H1 (cell line): ENCODE data around the gene GPR65. TPM values are rescaled to one million over a fixed set of nuclear protein-coding genes. Genes with fewer than 3 reads are reported as not detected.

Experiments used
- CTCF ChIA-PET: fragments of 300-600 bp; sonication (Branson Sonifier 250); formaldehyde crosslinking; loops from one replicate; lab custom pipeline; 2021; ENCODE audit not compliant: partially characterized antibody; lab: Charles Lee
- POLR2A ChIA-PET: fragments of 300-600 bp; sonication (Branson Sonifier 250); formaldehyde crosslinking; loops from one replicate; lab custom pipeline; 2021; ENCODE audit warnings: inconsistent platforms; ENCODE audit not compliant: partially characterized antibody; lab: Charles Lee
- DNase-seq, 2 experiments: peaks; one replicate each; pipeline versions ENCODE4 v3.0.0 to v3.0.0-alpha.2; 2010 to 2022; ENCODE audit warnings: low spot score in 2 of 2, low read depth in 1 of 2, mixed read lengths in 1 of 2
- FAIRE-seq: peaks from 2 replicates; lab custom pipeline; 2011; peaks lifted over from hg19 to GRCh38; lab: Jason Lieb, UNC
- H2AFZ ChIP-seq: 2 replicates; pipeline ENCODE4 v1.8.1; 2012; ENCODE audit warnings: low read length, inconsistent platforms
- H2AK5ac ChIP-seq: 2 replicates; pipeline ENCODE4 v1.6.1; 2013; ENCODE audit warnings: low read depth, low read length
- H2BK120ac ChIP-seq: replicated peaks from 2 replicates; pipeline ENCODE3; 2013; ENCODE audit warnings: low read depth, low read length, inconsistent platforms
- H2BK12ac ChIP-seq: 2 replicates; pipeline ENCODE4 v1.6.1; 2013; ENCODE audit warnings: low read depth, low read length
- H2BK15ac ChIP-seq: 2 replicates; pipeline ENCODE4 v1.6.1; 2013; ENCODE audit warnings: low read length
- H2BK20ac ChIP-seq: 2 replicates; pipeline ENCODE4 v1.6.1; 2013; ENCODE audit warnings: low read length
- H2BK5ac ChIP-seq: 2 replicates; pipeline ENCODE4 v1.6.1; 2013; ENCODE audit warnings: low read depth, low read length
- H3K14ac ChIP-seq: 2 replicates; pipeline ENCODE4 v1.6.1; 2013; ENCODE audit warnings: inconsistent platforms; ENCODE audit not compliant: insufficient read length
- H3K18ac ChIP-seq: 2 replicates; pipeline ENCODE4 v1.6.1; 2013; ENCODE audit warnings: low read length; ENCODE audit errors: extremely low read depth
- H3K23ac ChIP-seq: 2 replicates; pipeline ENCODE4 v1.6.1; 2013; ENCODE audit warnings: inconsistent platforms; ENCODE audit not compliant: insufficient read length
- H3K23me2 ChIP-seq: 2 replicates; pipeline ENCODE4 v1.6.1; 2013; ENCODE audit warnings: low read depth, low read length
- H3K27ac ChIP-seq: 2 replicates; pipeline ENCODE4 v1.6.1; 2011; ENCODE audit warnings: low read depth, low read length, inconsistent platforms
- H3K27me3 ChIP-seq, 4 experiments: replicated peaks in 1 of 4; 1 replicate in 1 of 4; 2 replicates in 3 of 4; pipeline versions ENCODE4 v1.6.1 to v1.8.1; 2011 to 2013; ENCODE audit warnings: low read length in 3 of 4, mild to moderate bottlenecking in 3 of 4, inconsistent platforms in 2 of 4, mixed read lengths in 2 of 4, moderate library complexity in 1 of 4; ENCODE audit not compliant: control insufficient read depth in 3 of 4, insufficient read depth in 3 of 4; ENCODE audit errors: extremely low read depth in 1 of 4
- H3K36me3 ChIP-seq, 4 experiments: 2 replicates each; pipeline versions ENCODE4 v1.6.1 to v1.8.1; 2011 to 2013; ENCODE audit warnings: mild to moderate bottlenecking in 4 of 4, low read length in 3 of 4, moderate library complexity in 2 of 4, control low read depth in 1 of 4, inconsistent platforms in 1 of 4; ENCODE audit not compliant: insufficient read depth in 4 of 4, control insufficient read depth in 2 of 4
- H3K4ac ChIP-seq: replicated peaks from 2 replicates; pipeline ENCODE3; 2013; ENCODE audit warnings: low read length, low read depth, mixed read lengths, inconsistent platforms; ENCODE audit not compliant: insufficient read length
- H3K4me1 ChIP-seq, 4 experiments: replicated peaks in 1 of 4; 1 replicate in 1 of 4; 2 replicates in 3 of 4; pipeline versions ENCODE4 v1.6.1 to v1.8.1; 2011 to 2013; ENCODE audit warnings: low read length in 3 of 4, inconsistent platforms in 2 of 4, mixed read lengths in 1 of 4; ENCODE audit not compliant: insufficient read depth in 4 of 4, control insufficient read depth in 3 of 4
- H3K4me2 ChIP-seq, 2 experiments: 2 replicates each; pipeline versions ENCODE4 v1.6.1 to v1.8.1; 2011 to 2013; ENCODE audit warnings: low read depth in 2 of 2, low read length in 2 of 2, control low read depth in 1 of 2, inconsistent platforms in 1 of 2, mild to moderate bottlenecking in 1 of 2; ENCODE audit not compliant: insufficient read depth in 1 of 2
- H3K4me3 ChIP-seq, 4 experiments: fragments of 200-600, 300-600 bp in 1 of 4; sonication (generic), shearing (Covaris generic), sonication (Bioruptor Twin) in 1 of 4; 2 replicates each; pipeline versions ENCODE4 v1.5.1 to v1.8.1; 2011 to 2016; ENCODE audit warnings: low read length in 4 of 4, low read depth in 3 of 4, control low read depth in 2 of 4, inconsistent platforms in 2 of 4, mild to moderate bottlenecking in 2 of 4, mixed read lengths in 1 of 4, moderate library complexity in 1 of 4; ENCODE audit not compliant: insufficient read depth in 2 of 4; ENCODE audit errors: extremely low read depth in 1 of 4
- H3K56ac ChIP-seq: replicated peaks from 2 replicates; pipeline ENCODE3; 2013; ENCODE audit warnings: low read depth, mild to moderate bottlenecking, mixed read lengths, low read length, inconsistent platforms; ENCODE audit not compliant: insufficient read length
- H3K79me1 ChIP-seq: 2 replicates; pipeline ENCODE4 v1.6.1; 2013; ENCODE audit warnings: low read depth, low read length, control low read depth
- H3K79me2 ChIP-seq, 2 experiments: 2 replicates each; pipeline versions ENCODE4 v1.6.1 to v1.8.1; 2012 to 2013; ENCODE audit warnings: low read length in 2 of 2, mild to moderate bottlenecking in 2 of 2, inconsistent platforms in 1 of 2; ENCODE audit not compliant: insufficient read depth in 2 of 2, control insufficient read depth in 1 of 2
- H3K9ac ChIP-seq, 4 experiments: replicated peaks in 1 of 4; 1 replicate in 1 of 4; 2 replicates in 3 of 4; pipeline versions ENCODE4 v1.6.1 to v1.8.1; 2011 to 2013; ENCODE audit warnings: low read depth in 3 of 4, low read length in 3 of 4, control low read depth in 2 of 4, mild to moderate bottlenecking in 2 of 4, moderate library complexity in 2 of 4, inconsistent platforms in 1 of 4; ENCODE audit errors: extremely low read depth in 1 of 4
- H3K9me3 ChIP-seq, 2 experiments: 2 replicates each; pipeline versions ENCODE4 v1.6.1 to v1.8.1; 2012 to 2013; ENCODE audit warnings: mild to moderate bottlenecking in 2 of 2, moderate library complexity in 2 of 2, control low read depth in 1 of 2, inconsistent platforms in 1 of 2, low read depth in 1 of 2, low read length in 1 of 2, mixed read lengths in 1 of 2; ENCODE audit not compliant: insufficient read depth in 2 of 2
- H4K20me1 ChIP-seq, 2 experiments: replicated peaks in 1 of 2; 2 replicates each; pipeline versions ENCODE3 to v1.8.1; 2011 to 2013; ENCODE audit warnings: inconsistent platforms in 2 of 2, low read length in 2 of 2, mild to moderate bottlenecking in 1 of 2; ENCODE audit not compliant: insufficient read depth in 2 of 2, control insufficient read depth in 1 of 2
- H4K5ac ChIP-seq: 2 replicates; pipeline ENCODE4 v1.6.1; 2013; ENCODE audit warnings: low read length, low read depth, mixed read lengths, inconsistent platforms; ENCODE audit not compliant: insufficient read length
- H4K8ac ChIP-seq: 2 replicates; pipeline ENCODE4 v1.8.0; 2013; ENCODE audit warnings: mild to moderate bottlenecking, moderate library complexity, low read length, inconsistent platforms; ENCODE audit not compliant: insufficient read depth; ENCODE audit errors: extremely low read depth
- H4K91ac ChIP-seq: replicated peaks from 2 replicates; pipeline ENCODE3; 2013; ENCODE audit warnings: low read length, mixed read lengths, inconsistent platforms; ENCODE audit not compliant: insufficient read length
- GTF2F1 ChIP-seq: IDR thresholded peaks from 2 replicates; pipeline ENCODE4 v1.6.1; 2012; ENCODE audit warnings: low read depth, low read length, improper control_type of control experiment, borderline replicate concordance
- POLR2A ChIP-seq, 2 experiments: IDR thresholded peaks; 1 replicate in 1 of 2; 2 replicates in 1 of 2; pipeline ENCODE4 v1.6.1; 2011; ENCODE audit warnings: low read depth in 2 of 2, low read length in 2 of 2, mild to moderate bottlenecking in 2 of 2; ENCODE audit errors: control extremely low read depth in 1 of 2
- WGBS, 2 experiments: shearing (Covaris generic) in 1 of 2; methylation state at CpG; one replicate each; pipeline versions ENCODE4 v1.1.6 to v1.1.7; 2013 to 2015; ENCODE audit warnings: low lambda C conversion rate in 2 of 2, mixed read lengths in 2 of 2, inconsistent platforms in 1 of 2, low coverage in 1 of 2, missing lambda C conversion rate in 1 of 2; ENCODE audit not compliant: insufficient replicate concordance in 2 of 2, insufficient coverage in 1 of 2, insufficient read length in 1 of 2; ENCODE audit errors: extremely low coverage in 1 of 2, missing lambda C conversion rate in 1 of 2; 5-methylcytosine and 5-hydroxymethylcytosine counted together
- polyA plus RNA-seq, 7 experiments: library from polyadenylated mRNA; depleted of rRNA in 3 of 7; stranded (reverse) in 5 of 7; unstranded in 2 of 7; fragments of >200 nt in 5 of 7; fragments of 200-250 nt in 2 of 7; gene quantifications; 1 replicate in 5 of 7; 2 replicates in 1 of 7; 4 replicates in 1 of 7; pipeline versions ENCODE4 v1.2.1 to v1.2.3, GENCODE V29; 2011 to 2013; ENCODE audit warnings: missing spikeins in 2 of 7, mixed read lengths in 2 of 7
- total RNA-seq: library from RNA; stranded (reverse); fragmentation: NEBNext Ultra II Directional; extraction: Animal tissue kit (Norgen Biotek cat#: 25700); gene quantifications from 2 replicates; pipeline ENCODE4 v1.2.1, GENCODE V29; 2021

Gene GPR65
- total and polyA plus RNA-seq, 2 of the 8 experiments (the other 6 are each of a cell fraction or from before 2014, with no cell fraction given): not detected

GRCh38 chr14:88029500-88029899 lies 24.6 kb downstream of the GPR65 start:
- Histone ChIP-seq H2BK120ac (no peak overlapping the region), H4K20me1 (no peaks in the 10 kb centered on the region)
- no peak for TF ChIP-seq GTF2F1
- no peak for TF ChIP-seq POLR2A (IDR thresholded peaks at IDR 0.05; ENCODE audit: control extremely low read depth in 1 of 2, low read depth in 2 of 2, low read length in 2 of 2)
- TF ChIP-seq, all 59 proteins: peak for 0
- 93% methylated on average over 2 of the region's 2 CpGs; no CpG with 5 or more reads in 1 of the 2 experiments for WGBS, 2 experiments
- H4K91ac ChIP-seq: no peak overlapping the region
- no peaks in the 10 kb centered on the region for H3K23me2 ChIP-seq
- POLR2A ChIA-PET: no interaction called here
- no peak overlapping the region for H2BK5ac ChIP-seq
- CTCF ChIA-PET: interaction anchor here (1.4 to 2.3 kb wide), 2 partner anchors 15 to 139 kb away, joined by 7 to 10 read pairs; no protein-coding TSS in a partner anchor
- H3K9ac ChIP-seq: no peak overlapping the region
- H3K27ac ChIP-seq: no peak overlapping the region
- H3K79me2 ChIP-seq: no peaks in the 10 kb centered on the region
- no peak overlapping the region for H3K14ac ChIP-seq
- H3K4me1 ChIP-seq: no peaks in the 10 kb centered on the region
- H3K18ac ChIP-seq: no peak overlapping the region
- no peak overlapping the region for H4K8ac ChIP-seq
- H2BK20ac ChIP-seq: no peak overlapping the region
- no peak overlapping the region for H2AFZ ChIP-seq
- no peak overlapping the region for H2BK15ac ChIP-seq
- H2BK12ac ChIP-seq: no peak overlapping the region
- H3K4me2 ChIP-seq: no peak overlapping the region
- no peaks in the 10 kb centered on the region for H3K36me3 ChIP-seq
- no peak overlapping the region for H3K23ac ChIP-seq
- H3K9me3 ChIP-seq: no peaks in the 10 kb centered on the region
- DNase-seq (no peak), FAIRE-seq (no peak)
- H3K56ac ChIP-seq: no peak overlapping the region
- no peak overlapping the region for H2AK5ac ChIP-seq
- no peak overlapping the region for H3K4ac ChIP-seq
- no peak overlapping the region for H4K5ac ChIP-seq
- H3K4me3 ChIP-seq: no peak overlapping the region
- H3K27me3 ChIP-seq: no peaks in the 10 kb centered on the region
- no peaks in the 10 kb centered on the region for H3K79me1 ChIP-seq
